Stimulated activated CD4-positive, alpha-beta T cell treated with anti-CD3 and anti-CD28 coated beads, Interleukin-1b, Interleukin-23, amount 100 ng/mL, for 24 hours (primary cell): ENCODE data around the gene PF4V1.

Experiments used
- DNase-seq, 4 experiments: peaks; one replicate each; pipeline ENCODE4 v3.0.0-alpha.2; 2020; ENCODE audit warnings: low read depth in 4 of 4, low spot score in 1 of 4

PF4V1 gene

DNA sequence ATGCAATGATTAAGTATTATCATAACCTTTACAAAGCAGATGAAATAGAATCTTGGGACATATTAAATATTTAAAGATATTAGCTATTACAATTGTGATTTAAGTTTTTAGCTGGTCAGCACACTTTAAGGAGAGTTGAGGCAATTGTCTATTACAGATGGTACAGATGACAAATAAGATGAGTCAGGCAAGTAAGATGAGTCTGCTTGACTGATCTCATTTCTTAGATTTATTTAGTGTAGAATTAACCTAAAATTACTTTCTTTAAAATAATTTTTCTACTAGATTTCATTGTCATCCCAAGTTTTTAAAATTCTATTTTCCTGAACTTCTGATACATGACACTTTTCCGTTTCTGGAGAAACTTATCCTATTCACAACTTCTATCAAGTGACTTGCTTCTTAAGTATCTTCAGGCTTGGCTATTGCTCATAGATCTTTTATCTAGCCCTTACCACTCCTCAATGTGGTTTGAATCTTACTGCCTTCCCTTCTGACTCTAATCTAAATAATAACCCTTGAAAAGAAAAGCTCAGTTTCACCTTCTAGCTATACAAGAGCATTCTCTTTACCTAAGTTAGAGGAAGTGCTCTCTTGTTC is 49.0 kb downstream of the PF4V1 start:
- DNase-seq, result no peak

DNA sequence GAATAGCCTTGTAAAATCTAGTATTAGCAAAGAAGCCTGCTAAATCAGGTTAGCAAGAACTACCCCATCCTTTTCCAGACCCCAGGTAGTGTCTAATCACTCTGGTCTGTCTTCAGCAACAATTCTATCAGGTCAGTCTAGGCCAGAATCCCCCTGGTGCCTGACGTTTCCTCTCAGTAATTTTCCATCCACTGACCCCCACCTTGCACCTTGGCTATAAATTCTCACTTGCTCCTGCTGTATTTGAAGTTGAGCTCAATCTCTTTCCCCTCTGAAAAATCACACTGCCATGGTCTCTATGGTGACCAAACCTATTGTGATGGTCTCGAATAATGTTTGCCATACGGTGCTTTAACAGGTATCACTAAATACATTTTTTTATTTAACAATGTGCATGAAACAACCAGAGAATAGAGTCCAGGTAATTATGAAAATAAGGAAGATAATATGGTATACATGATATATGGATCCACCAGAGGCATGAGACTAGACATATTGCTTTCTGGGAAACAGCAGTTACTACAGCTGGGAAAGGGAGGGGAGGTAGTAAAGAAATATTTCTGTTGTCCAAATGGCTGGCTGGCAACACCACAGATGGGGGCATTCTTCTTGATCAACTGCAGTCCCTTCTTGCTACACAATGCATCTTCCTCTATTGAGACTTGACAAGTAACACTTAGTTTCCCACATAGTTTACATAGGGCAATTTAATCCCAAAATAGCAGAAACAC is 49.9 kb downstream of the PF4V1 start:
- DNase-seq, result no peak
